Aorta (tissue), 5 donors: ENCODE results near the gene JUND. TPM values are rescaled to one million over a fixed set of nuclear protein-coding genes. Genes with fewer than 3 reads are reported as not detected.
A peak's percentile ranks its signal among the peaks of the same experiment; 100 is the strongest.

ENCODE experiments used
- ATAC-seq: fragments of 200-7000 bp; cut with Tn5 transposase; one replicate; pipeline ENCODE4 v1.9.1; 2022; ENCODE audit warnings: moderate library complexity; ENCODE audit not compliant: low FRiP score
- DNase-seq, 2 donors: peaks; one replicate each; pipeline ENCODE4 v3.0.0-alpha.2; 2020
- H3K27ac ChIP-seq, 2 donors: one replicate each; pipeline ENCODE4 v1.5.1; 2013; ENCODE audit warnings: low read length in 2 of 2, mild to moderate bottlenecking in 2 of 2, moderate library complexity in 2 of 2, control low read depth in 1 of 2, inconsistent platforms in 1 of 2, low read depth in 1 of 2
- H3K27me3 ChIP-seq, 2 donors: one replicate each; pipeline ENCODE4 v1.6.1; 2013; ENCODE audit warnings: control low read depth in 1 of 2, low read length in 1 of 2, mild to moderate bottlenecking in 1 of 2, moderate library complexity in 1 of 2; ENCODE audit not compliant: insufficient read depth in 2 of 2, control insufficient read depth in 1 of 2
- H3K36me3 ChIP-seq, 2 donors: one replicate each; pipeline ENCODE4 v1.6.1; 2013; ENCODE audit warnings: control low read depth in 1 of 2, low read length in 1 of 2, mild to moderate bottlenecking in 1 of 2; ENCODE audit not compliant: insufficient read depth in 2 of 2, control insufficient read depth in 1 of 2
- H3K4me1 ChIP-seq, 2 donors: one replicate each; pipeline ENCODE4 v1.6.1; 2013; ENCODE audit warnings: low read length in 2 of 2, control low read depth in 1 of 2, mild to moderate bottlenecking in 1 of 2, moderate library complexity in 1 of 2; ENCODE audit not compliant: insufficient read depth in 2 of 2, control insufficient read depth in 1 of 2
- H3K4me3 ChIP-seq, 2 donors: one replicate each; pipeline ENCODE4 v1.5.1; 2013; ENCODE audit warnings: low read length in 2 of 2, control low read depth in 1 of 2, mild to moderate bottlenecking in 1 of 2
- H3K9me3 ChIP-seq: one replicate; pipeline ENCODE4 v1.6.1; 2013; ENCODE audit warnings: mild to moderate bottlenecking, low read length; ENCODE audit not compliant: control insufficient read depth
- WGBS, 2 donors: extraction: QIAGEN DNeasy Blood & Tissue Kit; methylation state at CpG; one replicate each; pipeline ENCODE4 v1.1.7; 2013; 5-methylcytosine and 5-hydroxymethylcytosine counted together
- intact Hi-C, 2 donors: fragments of 100-400 bp; cut with DNase I; formaldehyde crosslinking; loops; one replicate each; pipeline versions ENCODE4 v1.14.2 to v1.15.0; 2022
- polyA plus RNA-seq, 2 donors: library from polyadenylated mRNA; stranded (reverse); fragments of 200-250 nt; gene quantifications; one replicate each; pipeline ENCODE4 v1.2.3, GENCODE V29; 2013
- total RNA-seq, 2 donors: library from RNA; stranded (reverse); fragmentation: NEBNext Ultra II Directional; extraction: Animal tissue kit (Norgen Biotek cat#: 25700); gene quantifications; one replicate each; pipeline ENCODE4 v1.2.1, GENCODE V29; 2021
- donor health status: healthy with polysubstance abuse.
- donor health status: Bipolar disorder and iron deficiency.
- donor health status: DM: no; HTN: no; CAD: no.
- donor health status: DM: no; HTN: no; CAD: no.
- donor health status: DM: yes; HTN: yes; CAD: no.

Gene JUND
- total and polyA plus RNA-seq, 4 donors, result 62.6 to 492 (median 187) TPM

DNA sequence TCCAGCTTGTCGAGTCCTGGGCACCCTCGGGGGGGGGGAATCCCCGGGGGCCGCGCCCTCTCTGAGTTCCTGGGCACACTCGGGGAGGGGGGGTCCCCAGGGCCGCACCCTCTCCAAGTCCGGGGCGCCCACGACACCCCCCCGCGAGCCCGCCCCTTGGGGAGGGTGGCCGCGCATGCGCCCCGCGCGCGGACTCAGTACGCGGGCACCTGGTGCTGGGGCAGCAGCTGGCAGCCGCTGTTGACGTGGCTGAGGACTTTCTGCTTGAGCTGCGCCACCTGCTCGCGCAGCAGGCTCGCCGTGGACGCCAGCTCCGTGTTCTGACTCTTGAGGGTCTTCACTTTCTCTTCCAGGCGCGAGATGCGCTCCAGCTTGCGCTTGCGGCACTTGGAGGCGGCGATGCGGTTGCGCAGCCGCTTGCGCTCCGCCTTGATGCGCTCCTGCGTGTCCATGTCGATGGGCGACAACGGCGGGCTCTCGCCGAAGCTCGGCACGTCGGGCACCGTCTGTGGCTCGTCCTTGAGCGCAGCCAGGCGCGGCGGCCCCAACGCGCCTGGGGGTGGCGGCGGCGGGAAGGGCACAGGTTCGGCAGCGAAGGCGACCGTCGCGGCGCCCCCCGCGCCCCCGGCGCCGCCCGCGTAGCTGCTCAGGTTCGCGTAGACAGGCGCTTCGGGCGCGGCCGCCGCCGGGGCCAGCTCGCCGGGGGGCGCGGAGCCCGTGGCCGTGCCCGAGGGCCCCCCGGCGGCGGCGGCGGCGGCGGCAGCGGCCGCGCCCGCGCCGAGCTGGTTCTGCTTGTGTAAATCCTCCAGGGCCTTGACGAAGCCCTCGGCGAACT is 958 bp downstream of the JUND start:
- peaks cover 0 to 3% of the 10 kb centered on the region in 2 donors for H3K36me3 ChIP-seq
- DNase-seq (peak; percentile 90 to 91), ATAC-seq (peak; percentile 64)
- peak overlapping the region; percentile 95 to 100 for H3K27ac ChIP-seq
- peak overlapping the region; percentile 77 to 97 for H3K4me3 ChIP-seq
- H3K4me1 ChIP-seq, result peaks cover 0 to 2% of the 10 kb centered on the region in 2 donors
- no peaks in the 10 kb centered on the region for H3K9me3 ChIP-seq
- H3K27me3 ChIP-seq, result no peaks in the 10 kb centered on the region
- 0 to 1% methylated on average over 59 to 111 of the region's 111 CpGs for WGBS, 2 donors
- intact Hi-C loops, result loop anchor here (2.0 to 5.0 kb wide), 3 partner anchors 24 to 136 kb away; partner anchors contain the start of gene LSM4 (in 1 of the 2)

DNA sequence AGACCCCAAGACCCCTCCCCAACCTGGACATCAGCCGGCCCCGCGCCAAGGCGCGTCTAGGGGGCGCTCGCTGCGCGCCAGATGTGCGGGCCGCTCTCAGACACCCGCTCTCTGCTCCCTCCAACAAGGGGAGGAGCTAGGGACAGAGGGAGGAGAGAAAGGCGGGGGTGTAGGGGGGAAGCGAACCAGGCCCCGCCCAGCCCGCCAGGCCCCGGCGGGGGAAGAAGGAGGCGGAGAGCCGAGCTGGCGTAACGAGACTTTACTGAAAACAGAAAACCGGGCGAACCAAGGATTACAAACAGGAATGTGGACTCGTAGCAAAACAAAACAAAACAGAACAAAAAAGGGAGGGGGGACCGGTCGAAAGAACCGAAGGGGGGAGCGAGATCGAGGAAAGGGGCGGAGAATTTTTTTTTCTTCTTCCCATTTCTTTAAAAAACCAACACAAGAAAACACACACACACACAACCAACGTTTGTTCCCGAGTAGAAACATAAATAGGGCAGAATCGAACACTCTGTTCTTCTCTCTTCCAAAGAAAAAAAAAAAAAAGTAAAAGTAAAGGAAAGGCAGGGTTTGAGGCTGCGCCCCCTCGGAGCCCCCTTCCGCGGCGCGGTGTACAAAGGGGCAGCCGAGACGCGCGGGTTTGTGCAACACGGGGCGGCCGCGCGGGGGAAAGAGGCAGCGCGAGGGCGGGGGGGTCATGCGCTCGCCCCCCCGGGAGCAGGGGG is 1.7 kb downstream of the JUND start:
- peaks cover 0 to 2% of the 10 kb centered on the region in 2 donors for H3K4me1 ChIP-seq

DNA sequence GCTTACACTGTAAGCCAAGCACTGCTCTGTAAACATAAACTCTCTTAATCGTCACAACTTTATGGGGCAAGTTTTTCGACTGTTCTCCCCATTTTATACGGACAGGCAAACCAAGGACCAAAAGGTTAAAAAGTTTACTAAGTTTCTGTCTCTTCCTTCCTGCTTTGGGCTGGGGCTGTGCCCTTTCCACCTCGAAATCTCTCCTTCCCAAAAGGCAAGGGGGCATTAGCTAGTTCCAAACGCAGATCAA is 2.2 kb downstream of the JUND start:
- peak overlapping the region in 1 of 2 donors; percentile 21 for H3K27ac ChIP-seq
- 0% methylated on average over 5 of the region's 5 CpGs for WGBS, 2 donors
- H3K4me3 ChIP-seq, result peak overlapping the region; percentile 41 to 77
- peaks cover 0 to 2% of the 10 kb centered on the region in 2 donors for H3K4me1 ChIP-seq
- ATAC-seq (no peak), DNase-seq (no peak)
- peaks cover 0 to 3% of the 10 kb centered on the region in 2 donors for H3K36me3 ChIP-seq
- H3K9me3 ChIP-seq, result no peaks in the 10 kb centered on the region
- intact Hi-C loops, result loop anchor here in 1 of 2 donors (1.0 kb wide), 1 partner anchor 44 kb away; the partner anchor contains the start of gene LSM4
- H3K27me3 ChIP-seq, result no peaks in the 10 kb centered on the region

More for the DNA sequence above, 1.7 kb downstream of the JUND start:
- 0 to 1% methylated on average over 46 to 55 of the region's 55 CpGs for WGBS, 2 donors
- H3K36me3 ChIP-seq, result peaks cover 0 to 3% of the 10 kb centered on the region in 2 donors
- H3K27ac ChIP-seq, result peak overlapping the region; percentile 95 to 100
- ATAC-seq (peak; percentile 68), DNase-seq (peak; percentile 94 to 95)
- no peaks in the 10 kb centered on the region for H3K27me3 ChIP-seq
- H3K4me3 ChIP-seq, result peak overlapping the region; percentile 77 to 97
- intact Hi-C loops, result loop anchor here (1.0 to 5.0 kb wide), 4 partner anchors 25 to 137 kb away; partner anchors contain the start of gene LSM4 (in 2 of the 2)
- H3K9me3 ChIP-seq, result no peaks in the 10 kb centered on the region

DNA sequence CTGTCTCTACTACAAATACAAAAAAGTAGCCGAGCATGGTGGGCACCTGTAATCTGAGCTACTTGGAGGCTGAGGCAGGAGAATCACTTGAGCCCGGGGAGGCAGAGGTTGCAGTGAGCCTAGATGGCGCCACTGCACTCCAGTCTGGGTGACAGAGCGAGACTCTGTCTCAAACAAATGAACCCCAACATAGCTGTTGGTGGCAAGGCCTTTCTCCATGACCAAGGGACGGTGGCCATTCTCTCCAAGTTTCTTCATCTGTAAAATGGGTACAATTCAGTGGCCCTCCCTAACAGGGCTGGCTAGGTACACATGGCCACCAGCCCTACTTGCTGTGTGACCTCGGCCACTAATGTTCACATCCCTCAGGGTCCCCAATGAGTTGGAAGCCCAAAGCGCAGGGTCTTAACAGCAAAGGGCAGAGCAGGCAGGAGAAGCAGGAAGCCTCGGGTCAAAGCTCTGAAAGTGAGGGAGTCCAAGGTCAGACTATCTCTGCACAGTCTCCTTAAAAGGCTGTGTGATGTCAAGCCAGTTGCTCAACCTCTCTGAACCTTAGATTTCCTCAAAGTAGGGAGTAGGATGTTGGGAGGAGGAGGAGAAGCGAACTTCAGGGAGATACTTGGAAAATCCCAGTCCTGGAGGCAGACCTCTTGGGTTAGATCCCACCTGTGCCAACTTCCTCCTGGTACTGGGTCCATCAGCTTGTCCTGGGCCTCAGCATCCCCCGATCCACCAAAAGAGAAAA is 2.7 kb downstream of the JUND start:
- ATAC-seq (no peak), DNase-seq (no peak)
- peaks cover 0 to 2% of the 10 kb centered on the region in 2 donors for H3K4me1 ChIP-seq
- H3K27me3 ChIP-seq, result no peaks in the 10 kb centered on the region
- 44 to 47% methylated on average over 10 of the region's 10 CpGs for WGBS, 2 donors
- H3K27ac ChIP-seq, result peak overlapping the region in 1 of 2 donors; percentile 13
- H3K9me3 ChIP-seq, result no peaks in the 10 kb centered on the region
- intact Hi-C loops, result loop anchor here in 1 of 2 donors (1.0 kb wide), 1 partner anchor 45 kb away; the partner anchor contains the start of gene LSM4
- peaks cover 0 to 3% of the 10 kb centered on the region in 2 donors for H3K36me3 ChIP-seq
- peak overlapping the region; percentile 41 to 77 for H3K4me3 ChIP-seq

DNA sequence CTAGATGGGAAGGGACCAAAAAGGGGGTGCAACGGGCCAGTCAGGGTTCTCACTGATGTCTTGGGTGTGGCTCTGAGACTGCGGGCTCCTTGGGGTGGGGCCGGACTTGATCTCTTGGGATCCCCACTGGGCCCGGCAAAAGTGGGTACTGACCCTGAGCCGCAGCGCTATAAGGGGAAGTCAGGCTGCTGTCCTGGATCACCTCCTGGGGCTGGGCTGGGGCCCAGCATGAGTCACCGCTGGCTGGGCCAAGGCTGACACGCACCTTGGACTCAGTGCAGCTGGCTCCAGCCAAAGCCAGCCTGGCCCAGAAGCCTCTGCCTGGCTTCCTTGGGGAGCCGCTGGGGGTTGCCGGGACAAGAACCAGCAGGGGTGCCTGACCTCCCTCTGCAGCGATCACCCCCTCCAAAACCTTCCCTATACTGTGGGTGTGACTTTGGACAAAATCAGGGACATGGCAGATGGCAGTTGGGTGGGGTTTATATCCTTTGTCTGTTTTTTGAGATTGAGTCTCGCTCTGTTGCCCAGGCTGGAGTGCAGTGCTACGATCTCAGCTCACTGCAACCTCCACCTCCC is 6.6 kb downstream of the JUND start:
- H3K4me3 ChIP-seq, result no peak overlapping the region
- H3K4me1 ChIP-seq, result peaks cover 0 to 2% of the 10 kb centered on the region in 2 donors
- peaks cover 0 to 3% of the 10 kb centered on the region in 2 donors for H3K36me3 ChIP-seq
- DNase-seq (peak; percentile 90 to 94), ATAC-seq (peak; percentile 81)
- no peaks in the 10 kb centered on the region for H3K9me3 ChIP-seq
- H3K27ac ChIP-seq, result peak overlapping the region in 1 of 2 donors; percentile 14
- intact Hi-C loops, result loop anchor here in 1 of 2 donors (1.0 kb wide), 1 partner anchor 52 kb away; no protein-coding TSS in a partner anchor
- WGBS, 2 donors, result 5% methylated on average over 11 to 13 of the region's 13 CpGs
- H3K27me3 ChIP-seq, result no peaks in the 10 kb centered on the region

- H3K4me3 ChIP-seq, result no peak within 1 kb of the TSS
- ATAC-seq (peak; percentile 14), DNase-seq (peak in 1 of 2 donors; percentile 86)
- WGBS, 2 donors, result 52 to 53% methylated on average over 9 of the region's 9 CpGs
- peak within 1 kb of the TSS in 1 of 2 donors; percentile 14 for H3K27ac ChIP-seq
- peaks cover 0 to 3% of the 10 kb centered on the region in 2 donors for H3K36me3 ChIP-seq
- no peaks in the 10 kb centered on the region for H3K27me3 ChIP-seq
- H3K4me1 ChIP-seq, result peaks cover 0 to 2% of the 10 kb centered on the region in 2 donors
- intact Hi-C loops, result no loop called here
- H3K9me3 ChIP-seq, result no peaks in the 10 kb centered on the region
These were observed 7.1 kb downstream of the JUND start, which contains the start of gene IQCN for GRCh38 chr19:18274219-18274780. IQCN (minus strand) TSS chr19:18274452; CDS start chr19:18269478, 4,974 bp downstream.

DNA sequence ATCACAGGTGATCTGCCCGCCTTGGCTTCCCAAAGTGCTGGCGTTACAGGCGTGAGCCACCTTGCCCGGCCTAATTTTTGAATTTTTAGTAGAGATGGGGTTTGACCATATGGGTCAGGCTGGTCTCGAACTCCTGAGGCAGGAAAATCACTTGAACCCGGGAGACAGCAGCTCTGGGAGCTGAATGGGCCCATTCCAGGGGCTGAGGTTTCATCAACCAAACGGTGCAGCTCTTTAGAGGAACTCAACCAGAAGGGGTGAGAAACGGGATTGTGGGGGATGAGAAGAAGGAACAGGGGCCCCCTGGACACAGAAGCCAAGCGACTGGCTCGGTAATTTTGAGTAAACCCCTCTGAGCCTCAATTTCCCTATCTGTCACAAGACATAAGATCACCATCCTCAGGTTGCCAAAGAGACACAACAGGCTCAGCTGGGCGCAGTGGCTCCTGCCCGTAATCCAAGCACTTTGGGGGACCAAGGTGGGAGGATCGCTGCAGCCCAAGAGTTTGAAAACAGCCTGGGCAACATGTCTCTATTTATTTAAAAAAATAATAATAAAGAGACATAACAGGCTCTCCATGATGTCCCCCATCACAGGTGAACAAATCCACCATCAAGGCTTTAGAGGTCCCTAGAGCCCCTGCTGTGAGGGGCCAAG is 7.7 kb downstream of the JUND start:
- peaks cover 0 to 3% of the 10 kb centered on the region in 2 donors for H3K36me3 ChIP-seq
- ATAC-seq, result no peak
- no peak overlapping the region for H3K27ac ChIP-seq
- H3K27me3 ChIP-seq, result no peaks in the 10 kb centered on the region
- no peaks in the 10 kb centered on the region for H3K9me3 ChIP-seq
- no peak overlapping the region for H3K4me3 ChIP-seq
- H3K4me1 ChIP-seq, result peaks cover 0 to 2% of the 10 kb centered on the region in 2 donors
- whole genome bisulfite sequencing, 2 donors, result 97% methylated on average over 13 of the region's 13 CpGs
- intact Hi-C loops, result no loop called here
- no peak for DNase-seq
